ENCODE results near the gene SFI1. TPM values are rescaled to one million over a fixed set of nuclear protein-coding genes. Genes with fewer than 3 reads are reported as not detected.
A peak's percentile ranks its signal among the peaks of the same experiment; 100 is the strongest.
"Not testable (repeated sequence)": the region's sequence is repeated elsewhere in the genome, so short reads cannot be mapped to it uniquely, and the experiment has no call there.

The SFI1 gene
- total RNA-seq, 1 experiment from 2014 or later, result 18.3 TPM

DNA sequence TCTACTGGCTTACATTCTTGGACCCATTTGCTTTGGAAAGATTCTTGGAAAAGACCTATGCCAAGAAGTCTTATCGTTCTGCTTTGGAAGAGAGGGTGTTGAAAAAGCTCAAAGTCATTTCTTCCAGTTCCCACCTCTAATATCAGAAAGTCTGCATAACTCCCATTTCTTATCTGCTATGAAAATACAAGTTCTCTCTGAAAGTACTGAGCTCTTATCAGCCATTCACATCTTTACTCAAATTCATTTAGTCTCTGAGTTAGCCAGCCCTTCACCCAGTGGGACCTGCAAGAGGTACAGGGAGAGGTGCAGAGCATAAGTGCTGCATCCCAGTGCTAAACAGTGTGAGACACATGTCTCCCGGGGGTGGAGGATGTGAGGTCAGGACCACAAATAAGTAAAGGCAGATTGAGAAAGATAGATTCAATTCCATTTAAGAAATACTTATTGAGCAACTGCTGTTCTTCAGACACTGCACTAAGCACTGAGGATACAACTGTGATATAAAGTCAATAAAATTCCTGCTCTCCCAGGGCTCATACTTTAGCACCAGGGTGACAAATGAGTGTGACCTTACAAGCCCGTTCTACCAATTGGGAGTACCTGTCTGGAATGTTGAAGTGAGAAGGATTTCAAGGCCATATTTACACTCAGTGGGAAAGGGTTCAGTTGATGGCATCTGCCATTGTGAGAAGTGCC, 89.0 kb downstream of the SFI1 start:
- no peak for DNase-seq (ENCODE audit: low read depth)

DNA sequence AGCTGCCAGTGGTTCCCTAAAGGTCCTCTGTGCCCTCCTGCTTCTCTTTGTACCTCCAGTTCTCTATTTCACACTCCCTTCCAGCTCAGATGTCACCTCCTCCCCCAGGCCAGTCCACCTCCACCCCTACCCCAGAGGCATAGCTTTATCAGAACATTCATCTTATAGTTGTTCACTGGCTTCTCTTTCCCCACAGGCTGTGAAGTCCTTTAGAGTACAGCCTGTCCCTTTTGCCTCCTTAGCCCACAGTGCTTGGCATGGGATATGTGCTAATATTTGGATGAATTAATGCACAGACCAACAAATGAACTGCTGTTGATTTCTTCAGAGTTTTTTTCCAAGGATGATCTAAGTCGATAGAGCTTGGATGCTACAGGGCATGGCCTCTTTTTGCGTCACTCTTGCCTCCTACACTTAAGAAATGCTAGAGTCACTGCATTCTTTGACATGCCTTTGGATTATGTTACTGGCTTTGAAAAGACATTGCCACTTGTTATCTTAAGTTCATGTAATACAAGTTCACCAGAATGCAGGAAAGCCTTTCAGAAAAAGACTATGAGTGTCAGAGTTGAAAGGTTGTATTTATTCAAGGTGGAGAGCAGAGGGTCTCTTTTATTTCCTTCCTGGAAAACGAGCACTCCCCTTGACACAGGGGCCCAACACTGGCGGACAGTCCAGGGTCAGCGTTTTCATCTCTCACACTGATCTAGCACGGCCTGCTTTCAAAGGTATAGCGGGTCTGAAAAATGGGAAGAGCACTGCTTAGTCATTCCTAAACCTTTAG, 90.0 kb downstream of the SFI1 start:
- DNase-seq (ENCODE audit: low read depth), result no peak

DNA sequence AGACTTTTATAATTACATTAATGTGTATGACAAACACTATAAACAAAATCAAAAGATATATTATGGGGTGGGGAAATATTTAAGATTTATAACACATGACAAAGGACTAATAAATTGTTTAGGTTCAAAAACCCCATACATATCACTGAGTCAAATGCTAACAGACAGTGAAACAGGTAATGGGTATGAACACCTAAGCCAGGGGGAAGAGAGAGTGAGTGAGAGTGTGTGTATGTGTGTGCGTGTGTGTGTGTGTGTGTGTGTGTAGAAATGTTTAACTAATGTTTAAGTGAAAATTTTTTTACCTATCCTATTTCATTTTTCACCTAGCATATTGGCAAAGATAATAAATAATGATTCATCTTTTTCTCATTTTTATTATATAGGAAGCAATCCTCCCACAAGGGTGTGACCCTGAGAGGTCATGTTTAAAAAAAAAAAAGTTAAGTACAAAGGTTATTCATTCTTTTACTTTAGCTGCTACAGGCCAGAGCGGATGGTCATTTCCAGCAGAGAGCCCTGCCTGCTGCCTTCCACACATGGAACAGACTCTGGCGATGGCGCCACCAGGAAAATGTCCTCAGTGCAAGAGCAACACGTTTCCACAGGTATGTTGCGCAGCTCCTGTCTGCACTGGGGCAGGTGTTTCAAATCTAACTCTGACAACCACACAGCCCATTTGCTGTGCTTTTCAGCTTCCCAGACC, 92.8 kb downstream of the SFI1 start:
- DNase-seq (ENCODE audit: low read depth), result no peak

DNA sequence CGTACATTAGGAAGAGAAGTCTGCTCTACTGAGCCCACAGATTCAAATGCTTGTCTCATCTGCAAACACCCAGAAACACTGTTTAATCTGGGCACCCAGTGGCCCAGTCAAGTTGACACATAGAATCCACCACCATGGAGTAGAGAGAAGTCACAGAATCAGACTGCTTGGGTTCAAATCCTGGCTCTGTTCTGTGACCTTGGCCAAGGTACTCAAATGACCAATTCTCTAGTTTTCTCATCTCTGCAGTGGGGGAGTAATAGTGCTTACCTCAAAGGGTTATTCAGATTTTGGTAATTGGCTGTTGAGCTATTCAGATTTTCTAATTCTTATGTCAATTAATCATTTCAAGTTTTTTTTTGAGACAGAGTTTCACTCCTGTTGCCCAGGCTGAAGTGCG, 93.8 kb downstream of the SFI1 start:
- not testable (repeated sequence) for DNase-seq (ENCODE audit: low read depth)

DNA sequence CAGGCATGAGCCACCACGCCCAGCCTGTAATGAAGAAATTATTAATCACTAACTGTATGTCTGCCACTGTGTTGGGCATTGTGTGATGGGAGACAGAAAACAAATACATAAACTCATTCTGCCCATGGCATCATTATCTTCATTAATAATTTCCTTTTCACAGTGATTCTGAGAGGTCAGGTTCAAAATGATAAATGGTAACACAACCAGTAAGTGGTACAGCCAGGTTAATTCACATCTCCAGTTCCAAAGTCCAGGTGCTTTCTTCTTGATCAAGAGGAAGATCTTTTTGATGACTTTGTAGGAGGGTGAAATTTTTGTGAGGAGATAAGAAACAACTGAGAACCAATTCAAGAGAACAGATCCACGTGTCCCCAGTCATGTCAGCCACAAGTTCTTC, 98.9 kb downstream of the SFI1 start:
- DNase-seq (ENCODE audit: low read depth), result no peak

DNA sequence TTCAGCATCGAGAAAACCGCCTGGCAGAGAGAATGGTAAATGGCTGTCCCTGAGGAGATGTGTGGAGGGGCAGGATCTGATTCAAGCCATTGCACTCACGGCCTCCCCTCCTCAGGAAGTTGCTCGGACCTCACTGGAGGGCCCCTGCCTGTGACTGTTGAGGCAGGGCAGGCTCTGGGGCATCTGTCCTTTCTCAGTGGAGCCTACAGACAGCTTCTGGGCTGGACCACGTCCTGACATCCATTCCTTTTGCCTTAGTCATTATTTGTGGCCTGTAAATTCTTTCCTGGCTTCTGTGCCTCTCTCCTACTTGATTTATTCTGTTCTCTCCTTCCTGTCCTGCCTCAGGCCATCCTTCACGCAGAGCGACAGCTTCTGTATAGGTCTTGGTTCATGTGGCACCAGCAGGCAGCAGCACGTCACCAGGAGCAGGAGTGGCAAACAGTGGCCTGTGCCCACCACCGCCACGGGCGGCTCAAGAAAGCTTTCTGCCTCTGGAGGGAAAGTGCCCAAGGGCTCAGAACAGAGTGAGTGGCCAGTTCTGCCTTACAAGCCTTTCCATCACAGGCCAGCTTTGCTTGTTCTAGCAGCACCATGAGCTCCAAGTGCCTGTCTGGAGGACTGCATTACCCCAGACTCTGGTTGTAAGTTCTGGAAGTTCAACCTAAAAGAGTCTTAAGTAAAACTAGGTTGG, 106.1 kb downstream of the SFI1 start:
- DNase-seq (ENCODE audit: low read depth), result peak; percentile 92

DNA sequence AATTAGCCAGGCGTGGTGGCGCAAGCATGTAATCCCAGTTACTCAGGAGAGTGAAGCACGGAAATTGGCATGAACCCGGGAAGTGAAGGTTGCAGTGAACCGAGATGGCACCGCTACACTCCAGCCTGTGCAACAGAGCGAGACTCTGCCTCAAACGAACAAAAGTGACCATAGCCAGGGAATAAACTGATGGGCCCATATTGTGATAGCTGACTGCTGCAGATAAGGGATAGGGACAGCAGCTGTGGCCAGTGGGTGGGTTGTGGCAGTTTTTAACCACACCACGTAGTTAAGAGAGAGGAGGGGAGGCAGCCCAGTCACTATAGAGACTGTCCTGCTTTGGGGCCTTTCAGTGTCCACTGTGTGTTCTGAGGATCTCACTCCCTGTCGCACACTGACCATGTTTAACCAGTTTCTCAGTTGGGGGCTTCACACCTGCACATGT, 106.8 kb downstream of the SFI1 start:
- DNase-seq (ENCODE audit: low read depth), result no peak

DNA sequence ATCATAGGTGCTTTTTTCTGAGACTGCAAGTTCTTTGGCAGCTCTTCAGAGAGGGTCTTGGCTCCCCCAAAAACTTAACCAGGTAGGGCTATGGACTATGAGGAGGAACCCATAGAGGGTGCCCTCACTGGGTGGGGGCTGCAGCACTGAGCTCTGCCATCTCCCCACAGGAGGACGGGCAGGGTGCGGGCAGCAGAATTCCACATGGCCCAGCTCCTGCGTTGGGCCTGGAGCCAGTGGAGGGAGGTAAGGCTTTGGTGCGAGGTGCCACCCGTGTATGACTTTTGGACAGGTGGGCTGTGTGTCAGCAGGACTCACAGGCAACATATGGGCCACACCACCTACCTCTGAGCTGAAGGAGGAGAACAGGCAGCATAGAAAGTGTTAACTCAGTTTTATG, 107.2 kb downstream of the SFI1 start:
- DNase-seq (ENCODE audit: low read depth), result no peak

DNA sequence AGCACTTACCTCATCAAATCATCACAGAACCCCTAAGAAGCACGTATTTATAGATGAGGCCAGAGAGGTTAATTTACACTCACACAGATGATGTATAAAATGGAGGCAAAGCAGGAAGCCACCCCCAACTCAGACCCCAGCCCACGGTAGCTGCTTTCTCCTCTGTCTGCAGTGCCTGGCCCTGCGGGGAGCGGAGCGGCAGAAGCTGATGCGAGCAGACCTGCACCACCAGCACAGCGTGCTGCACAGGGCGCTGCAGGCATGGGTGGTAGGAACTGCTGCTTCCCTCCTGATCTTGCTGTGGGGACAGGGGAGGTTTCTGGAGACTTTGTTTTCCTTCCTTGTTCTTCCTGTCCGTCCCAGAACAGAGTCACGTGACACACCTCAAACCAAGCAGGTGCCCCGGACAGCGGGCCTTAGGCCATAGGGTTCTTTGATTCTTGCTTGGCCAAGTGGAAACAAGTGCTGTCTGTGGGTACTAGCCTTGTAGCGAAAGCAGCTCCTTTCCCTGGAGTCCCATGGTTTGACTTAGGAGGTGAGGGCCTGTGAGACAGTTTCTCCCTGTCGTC, 107.9 kb downstream of the SFI1 start:
- no peak for DNase-seq (ENCODE audit: low read depth)

DNA sequence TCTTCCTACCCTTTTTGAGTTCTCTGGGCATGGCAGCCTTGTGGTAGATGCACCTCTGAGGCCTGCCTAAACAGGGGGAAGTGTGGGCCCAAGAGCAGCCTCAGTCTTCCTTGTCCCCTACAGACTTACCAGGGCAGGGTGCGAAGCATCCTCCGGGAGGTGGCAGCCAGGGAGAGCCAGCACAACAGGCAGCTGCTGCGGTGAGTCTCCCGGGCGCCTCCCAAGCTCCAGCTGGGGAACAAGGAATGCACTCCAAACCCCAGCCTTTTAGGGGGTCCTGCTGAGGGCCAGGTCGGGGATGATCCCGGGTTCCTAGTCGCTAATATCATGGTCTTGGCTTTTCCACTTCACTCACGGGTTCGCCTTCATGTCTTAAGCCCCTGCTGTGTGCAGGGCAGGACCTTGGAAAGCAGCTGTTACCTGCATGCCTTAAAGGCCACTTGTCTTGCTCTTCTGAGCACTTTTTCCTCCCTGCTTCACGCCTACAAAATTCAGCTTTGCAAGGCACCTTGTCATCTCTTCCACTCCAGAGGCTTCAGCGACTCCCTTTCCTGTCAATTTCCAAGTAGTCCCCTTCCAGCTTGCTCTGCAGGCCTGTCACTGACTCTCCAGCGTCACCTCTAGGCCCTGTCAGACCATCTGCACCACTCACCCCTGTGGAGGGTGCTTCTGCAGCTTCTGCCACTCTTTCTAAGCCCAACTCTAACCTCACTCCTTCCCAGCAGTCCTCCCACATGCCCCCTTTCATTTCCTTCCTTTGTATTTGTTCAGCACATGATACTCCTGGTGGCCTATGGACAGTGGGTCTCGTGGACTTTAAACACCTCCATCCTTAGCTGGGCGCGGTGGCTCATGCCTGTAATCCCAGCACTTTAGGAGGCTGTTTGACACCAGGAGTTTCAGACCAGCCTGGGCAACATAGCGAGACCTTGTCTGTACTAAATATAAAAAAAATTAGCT, 108.7 kb downstream of the SFI1 start:
- no peak for DNase-seq (ENCODE audit: low read depth)

DNA sequence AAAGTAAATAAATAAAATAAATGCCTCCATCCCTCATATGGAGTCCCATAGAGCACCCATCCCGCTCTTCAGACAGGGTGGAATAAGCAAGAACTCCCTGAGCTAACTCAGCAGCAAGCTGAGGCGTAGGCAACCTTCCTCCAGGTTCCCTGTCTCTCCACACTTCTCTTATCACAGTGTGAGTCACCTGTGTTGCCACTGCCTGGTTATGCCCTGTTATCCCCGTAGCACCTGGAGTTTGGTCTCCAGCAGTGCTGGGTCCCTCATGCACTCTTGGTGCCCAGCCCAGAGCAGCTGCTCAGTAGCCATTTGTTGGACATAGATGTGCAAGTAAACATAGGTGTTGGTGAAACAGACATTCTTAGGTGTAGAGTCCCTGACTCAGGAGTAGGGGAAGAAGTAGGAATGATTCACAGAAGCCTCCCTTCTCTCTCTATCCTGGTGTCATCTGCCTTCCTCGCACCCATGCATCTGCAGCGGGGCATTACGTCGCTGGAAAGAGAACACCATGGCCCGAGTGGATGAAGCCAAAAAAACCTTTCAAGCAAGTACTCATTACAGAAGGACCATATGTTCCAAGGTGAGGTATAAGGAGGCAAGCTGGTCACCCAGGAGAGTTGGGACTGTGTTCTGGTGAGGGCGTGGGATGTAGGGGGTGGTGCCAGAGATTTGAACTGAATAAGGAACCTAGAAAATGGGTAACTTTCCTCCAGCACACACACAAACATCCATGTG, 109.7 kb downstream of the SFI1 start:
- DNase-seq (ENCODE audit: low read depth), result no peak

DNA sequence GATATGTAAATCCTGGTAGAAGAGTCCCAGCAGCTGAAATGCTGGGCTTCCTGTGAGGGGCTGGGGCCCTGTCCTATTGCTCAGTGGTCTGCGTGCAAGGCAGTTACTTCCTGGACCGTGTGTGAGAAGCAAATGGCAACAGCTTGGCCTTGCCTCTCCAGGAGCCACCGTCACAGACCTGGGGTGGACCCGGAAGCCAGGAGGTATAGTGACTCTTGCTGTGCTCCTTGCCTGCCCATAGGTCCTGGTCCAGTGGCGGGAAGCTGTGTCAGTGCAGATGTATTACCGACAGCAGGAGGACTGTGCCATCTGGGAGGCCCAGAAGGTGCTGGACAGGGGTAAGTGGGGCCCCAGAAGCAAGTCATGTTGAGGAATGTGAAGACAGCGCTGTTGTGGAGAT, 111.4 kb downstream of the SFI1 start:
- no peak for DNase-seq (ENCODE audit: low read depth)

DNA sequence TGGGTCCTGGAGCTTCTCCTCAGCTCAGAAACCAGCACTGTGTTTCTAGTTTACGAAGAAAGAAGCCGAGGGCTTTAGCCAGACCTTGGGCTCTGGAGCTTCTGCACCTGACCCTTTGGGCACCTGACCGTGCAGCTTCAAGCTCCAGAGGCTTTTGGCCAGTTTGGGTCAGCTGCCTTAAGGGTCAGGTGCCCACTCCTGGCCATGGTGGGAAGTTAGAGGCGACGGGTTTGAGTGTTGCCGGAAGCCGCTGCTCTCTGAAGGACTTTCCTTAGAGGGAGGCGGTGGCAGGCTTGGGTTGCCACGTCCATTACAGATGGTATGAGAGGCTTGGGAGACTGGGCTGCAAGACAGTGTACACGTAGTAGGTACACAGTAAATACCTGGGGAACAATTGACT, 113.4 kb downstream of the SFI1 start:
- DNase-seq (ENCODE audit: low read depth), result no peak

DNA sequence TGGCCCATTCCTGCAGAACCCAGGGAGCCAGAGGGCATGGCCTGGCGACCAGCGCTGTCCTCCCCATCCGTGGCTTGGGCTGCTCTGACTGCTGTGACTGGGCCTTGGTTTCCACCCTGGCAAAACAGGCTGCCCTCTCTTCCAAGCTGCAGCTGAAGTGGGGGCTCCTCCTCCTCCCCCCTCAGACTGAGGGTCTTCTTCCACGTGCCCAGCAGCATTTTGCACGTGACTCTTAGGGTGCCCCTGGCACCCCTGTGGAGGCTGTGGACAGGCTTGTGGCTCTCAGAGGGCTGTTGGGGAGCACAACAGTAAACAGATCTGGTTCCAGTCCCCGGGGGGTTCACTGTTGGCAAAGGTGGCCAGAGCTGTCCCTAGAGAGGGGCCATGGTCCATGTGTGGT, 114.3 kb downstream of the SFI1 start:
- DNase-seq (ENCODE audit: low read depth), result no peak

DNA sequence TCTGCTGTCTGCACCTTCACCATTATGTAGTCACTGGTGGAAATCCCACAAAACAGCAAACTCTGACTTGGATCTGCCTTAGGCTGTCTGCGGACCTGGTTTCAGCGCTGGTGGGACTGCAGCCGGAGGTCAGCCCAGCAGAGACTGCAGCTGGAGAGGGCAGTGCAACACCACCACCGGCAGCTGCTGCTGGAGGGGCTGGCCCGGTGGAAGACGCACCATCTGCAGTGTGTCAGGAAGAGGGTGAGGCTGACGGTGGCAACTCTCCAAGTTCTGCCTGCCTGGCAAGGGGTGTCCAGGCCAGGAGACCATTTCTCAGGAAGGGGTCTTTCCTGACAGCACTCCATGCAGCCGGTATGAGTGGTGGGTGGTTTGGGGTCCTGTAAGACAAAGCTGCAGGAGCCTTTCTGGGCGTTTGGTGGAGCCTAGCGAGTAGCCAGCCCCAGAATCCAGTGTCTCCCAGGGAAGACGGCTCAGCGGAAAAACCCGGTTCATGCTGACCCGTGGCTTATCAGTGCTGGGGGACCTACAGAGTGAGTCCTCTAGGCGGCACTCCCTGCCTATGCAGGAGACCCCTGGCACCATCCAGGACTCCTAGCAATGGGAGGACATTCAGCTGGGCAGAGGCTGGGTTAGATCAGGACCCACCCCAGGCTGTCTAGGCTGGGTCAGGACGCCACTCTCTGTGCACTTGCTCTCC, 114.9 kb downstream of the SFI1 start:
- no peak for DNase-seq (ENCODE audit: low read depth)

DNA sequence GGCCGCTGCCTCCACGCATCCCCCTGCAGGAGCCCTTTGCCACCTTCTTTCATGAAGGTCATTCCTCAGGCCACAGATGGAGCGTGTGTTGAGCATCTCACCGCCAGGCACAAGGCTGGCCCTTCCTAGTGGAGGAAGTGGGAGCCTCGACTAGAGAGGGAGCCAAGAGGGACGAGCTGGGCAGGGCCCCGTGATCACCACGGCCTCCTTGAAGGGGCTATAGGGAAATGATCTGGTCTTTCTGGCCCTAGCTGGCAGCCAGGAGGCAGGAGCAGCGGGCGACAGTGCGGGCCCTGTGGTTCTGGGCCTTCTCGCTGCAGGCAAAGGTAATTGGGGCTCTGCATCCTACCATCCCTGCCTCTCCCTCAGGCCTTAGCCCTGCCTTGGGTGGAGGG, 116.6 kb downstream of the SFI1 start:
- DNase-seq (ENCODE audit: low read depth), result no peak

DNA sequence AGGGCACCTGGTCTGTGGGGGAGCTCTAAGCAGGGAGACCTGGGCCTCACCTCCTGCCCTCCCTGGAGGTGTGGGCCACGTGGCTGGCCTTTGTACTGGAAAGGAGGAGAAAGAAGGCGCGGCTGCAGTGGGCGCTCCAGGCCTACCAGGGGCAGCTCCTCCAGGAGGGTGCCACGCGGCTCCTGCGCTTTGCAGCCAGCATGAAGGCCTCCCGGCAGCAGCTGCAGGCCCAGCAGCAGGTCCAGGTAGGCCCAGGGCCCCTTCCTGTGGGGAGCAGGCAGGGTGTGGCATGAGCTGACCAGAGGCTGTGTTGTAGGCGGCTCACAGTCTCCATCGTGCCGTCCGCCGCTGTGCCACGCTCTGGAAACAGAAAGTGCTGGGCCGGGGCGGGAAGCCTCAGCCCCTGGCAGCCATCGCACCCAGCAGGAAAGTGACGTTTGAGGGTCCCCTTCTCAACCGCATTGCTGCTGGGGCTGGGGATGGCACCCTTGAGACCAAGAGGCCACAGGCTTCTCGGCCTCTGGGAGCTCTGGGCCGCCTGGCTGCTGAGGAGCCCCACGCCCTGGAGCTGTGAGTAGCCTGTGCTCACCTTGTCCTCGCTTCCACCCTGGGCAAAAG, 117.1 kb downstream of the SFI1 start:
- DNase-seq (ENCODE audit: low read depth), result no peak

DNA sequence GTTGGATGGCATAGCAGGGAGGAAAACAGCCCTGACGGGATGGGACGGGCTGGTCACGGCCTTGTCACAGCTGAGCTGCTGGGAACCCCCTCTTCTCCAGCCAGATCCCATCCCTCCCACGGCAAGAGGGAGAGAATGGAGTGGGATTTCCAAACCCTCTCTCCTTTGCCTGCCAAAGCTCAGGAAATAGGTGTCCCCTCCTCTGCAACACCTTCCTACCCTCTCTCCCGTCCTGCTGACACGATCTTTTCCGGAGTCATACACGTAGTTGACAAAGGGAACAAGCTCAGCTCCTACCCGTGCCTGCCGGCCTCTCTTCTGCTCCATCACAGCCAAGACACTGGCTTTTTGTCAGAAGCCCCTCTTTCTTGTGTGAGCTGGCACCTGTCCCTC, 117.6 kb downstream of the SFI1 start:
- DNase-seq (ENCODE audit: low read depth), result no peak

Data from HT1080 (cell line).